Measurements from ENCODE around the gene USP22. TPM values are rescaled to one million over a fixed set of nuclear protein-coding genes. Genes with fewer than 3 reads are reported as not detected.

The USP22 gene
- total and polyA plus RNA-seq, 2 donors (not counting 3 experiments of a cell fraction or from before 2014, with no cell fraction given): 204 to 260 TPM

- intact Hi-C loops (cut with micrococcal nuclease) (no loop called here), dilution Hi-C loops (cut with MboI; ENCODE audit: extremely low pct_ligation_motif_present, low sequenced_read_pairs) (no loop called here)
- POLR2A ChIA-PET: no interaction called here
- Histone ChIP-seq H3K4me2 (ENCODE audit: insufficient read depth, low read length) (no peak overlapping the region), H3K27ac (ENCODE audit: insufficient read depth, low read depth, low read length) (no peak overlapping the region), H3K36me3 (ENCODE audit: control insufficient read depth in 2 of 2, extremely low read depth in 1 of 2, insufficient read depth in 2 of 2, low read length in 2 of 2) (peaks cover 9 to 22% of the 10 kb centered on the region in 2 experiments), H3K27me3 (ENCODE audit: control insufficient read depth in 2 of 2, insufficient read depth in 2 of 2, low read length in 2 of 2) (no peaks in the 10 kb centered on the region), H3K9me1 (replicated peaks; ENCODE audit: control insufficient read depth, extremely low read depth, insufficient read depth, low read length) (no peaks in the 10 kb centered on the region), H3K4me1 (ENCODE audit: control insufficient read depth, extremely low read depth, insufficient read depth, low read length) (no peaks in the 10 kb centered on the region), H2AFZ (ENCODE audit: low read depth, low read length) (no peak overlapping the region), H3K79me2 (ENCODE audit: control insufficient read depth, insufficient read depth, low read length) (peaks cover 11% of the 10 kb centered on the region), H4K20me1 (replicated peaks; ENCODE audit: control insufficient read depth, extremely low read depth, insufficient read depth, low read length) (no peaks in the 10 kb centered on the region), H3K9me3 (replicated peaks; ENCODE audit: control insufficient read depth, insufficient read depth, low read length) (no peaks in the 10 kb centered on the region), H3K9ac (replicated peaks; ENCODE audit: extremely low read depth, insufficient read depth, low read length) (no peak overlapping the region), H3K4me3 (replicated peaks in 1 of 3; ENCODE audit: insufficient read depth in 1 of 3, low read depth in 1 of 3, low read length in 3 of 3) (no peak overlapping the region)
- TF ChIP-seq POLR2AphosphoS5 (IDR thresholded peaks at IDR 0.05; ENCODE audit: insufficient read depth, low read depth, low read length): peak; percentile 14
- TF ChIP-seq GATA2 (IDR thresholded peaks at IDR 0.05; ENCODE audit: insufficient read depth, insufficient read length, low read depth, low read length): no peak
- FAIRE-seq (no peak), DNase-seq (ENCODE audit: low read depth, low spot score) (no peak)
- BruUV-seq (replicated peaks): no TSS peak
- CTCF ChIA-PET: interaction anchor here (1.4 to 5.8 kb wide), 2 partner anchors 47 to 195 kb away, joined by 7 to 157 read pairs; partner anchors contain the start of gene USP22
Observed at GRCh38 chr17:20996724-20997615, 45.8 kb downstream of the USP22 start.

- intact Hi-C loops (cut with micrococcal nuclease): no loop called here
Observed at GRCh38 chr17:20995873-20996723, 46.7 kb downstream of the USP22 start.

More at GRCh38 chr17:20995873-20996723, 46.7 kb downstream of the USP22 start:
- Histone ChIP-seq H3K36me3 (ENCODE audit: control insufficient read depth in 2 of 2, extremely low read depth in 1 of 2, insufficient read depth in 2 of 2, low read length in 2 of 2) (peaks cover 6 to 15% of the 10 kb centered on the region in 2 experiments), H3K9me1 (replicated peaks; ENCODE audit: control insufficient read depth, extremely low read depth, insufficient read depth, low read length) (no peaks in the 10 kb centered on the region), H3K4me2 (ENCODE audit: insufficient read depth, low read length) (no peak overlapping the region), H3K9ac (replicated peaks; ENCODE audit: extremely low read depth, insufficient read depth, low read length) (no peak overlapping the region), H3K27me3 (ENCODE audit: control insufficient read depth in 2 of 2, insufficient read depth in 2 of 2, low read length in 2 of 2) (no peaks in the 10 kb centered on the region), H3K79me2 (ENCODE audit: control insufficient read depth, insufficient read depth, low read length) (peaks cover 5% of the 10 kb centered on the region), H4K20me1 (replicated peaks; ENCODE audit: control insufficient read depth, extremely low read depth, insufficient read depth, low read length) (no peaks in the 10 kb centered on the region), H3K4me3 (replicated peaks in 1 of 3; ENCODE audit: insufficient read depth in 1 of 3, low read depth in 1 of 3, low read length in 3 of 3) (no peak overlapping the region), H3K9me3 (replicated peaks; ENCODE audit: control insufficient read depth, insufficient read depth, low read length) (no peaks in the 10 kb centered on the region), H3K4me1 (ENCODE audit: control insufficient read depth, extremely low read depth, insufficient read depth, low read length) (no peaks in the 10 kb centered on the region), H2AFZ (ENCODE audit: low read depth, low read length) (no peak overlapping the region), H3K27ac (ENCODE audit: insufficient read depth, low read depth, low read length) (no peak overlapping the region)
- dilution Hi-C loops (cut with MboI; ENCODE audit: extremely low pct_ligation_motif_present, low sequenced_read_pairs): no loop called here
- BruUV-seq (replicated peaks): no TSS peak
- FAIRE-seq (no peak), DNase-seq (ENCODE audit: low read depth, low spot score) (no peak)
- ChIA-PET CTCF (interaction anchor here (1.5 to 5.8 kb wide), 2 partner anchors 59 to 194 kb away, joined by 3 to 157 read pairs; no protein-coding TSS in a partner anchor), POLR2A (no interaction called here)
- TF ChIP-seq JUN (IDR thresholded peaks at IDR 0.05; ENCODE audit: borderline replicate concordance, insufficient read depth, insufficient read length, low read depth): no peak
- TF ChIP-seq CTCF (IDR thresholded peaks at IDR 0.05; ENCODE audit: extremely low read depth in 1 of 2, insufficient read depth in 1 of 2, low read depth in 1 of 2, low read length in 2 of 2): no peak
- TF ChIP-seq POLR2A (IDR thresholded peaks at IDR 0.05; ENCODE audit: low read depth, low read length): no peak
- no peak for TF ChIP-seq MAX (IDR thresholded peaks at IDR 0.05; ENCODE audit: insufficient read depth, insufficient read length)
- no peak for TF ChIP-seq POLR2AphosphoS5 (IDR thresholded peaks at IDR 0.05; ENCODE audit: insufficient read depth, low read depth, low read length)
- no peak for TF ChIP-seq EZH2 (IDR thresholded peaks at IDR 0.05; ENCODE audit: borderline replicate concordance, low read depth, low read length, severe bottlenecking)
- TF ChIP-seq MYC (IDR thresholded peaks at IDR 0.05; ENCODE audit: low read depth, low read length): no peak
- no peak for TF ChIP-seq GATA2 (IDR thresholded peaks at IDR 0.05; ENCODE audit: insufficient read depth, insufficient read length, low read depth, low read length)
- no peak for TF ChIP-seq FOS (IDR thresholded peaks at IDR 0.05; ENCODE audit: borderline replicate concordance, insufficient read depth, low read length)
